GM13977 (cell line): ENCODE measurements around the gene DNAJC1.

Experiments used
- DNase-seq: peaks from one replicate; pipeline ENCODE4 v3.0.0; 2012; ENCODE audit warnings: low spot score
- in situ Hi-C: fragments of 300-500 bp; cut with MboI; formaldehyde crosslinking; loops from one replicate; pipeline ENCODE4 v1.12.0; 2022; ENCODE audit warnings: low sequenced_read_pairs, low pct_unique_long_range_greater_than_20kb, mixed read lengths, inconsistent platforms; ENCODE audit not compliant: unreplicated experiment
- TF ChIP-seq, protein P1 (sequence below): IDR thresholded peaks from 2 replicates; pipeline ENCODE4 v1.5.1; 2012; ENCODE audit warnings: mild to moderate bottlenecking, control low read depth; ENCODE audit not compliant: insufficient read depth; ENCODE audit errors: extremely low read depth, missing control alignments

Gene DNAJC1, protein sequence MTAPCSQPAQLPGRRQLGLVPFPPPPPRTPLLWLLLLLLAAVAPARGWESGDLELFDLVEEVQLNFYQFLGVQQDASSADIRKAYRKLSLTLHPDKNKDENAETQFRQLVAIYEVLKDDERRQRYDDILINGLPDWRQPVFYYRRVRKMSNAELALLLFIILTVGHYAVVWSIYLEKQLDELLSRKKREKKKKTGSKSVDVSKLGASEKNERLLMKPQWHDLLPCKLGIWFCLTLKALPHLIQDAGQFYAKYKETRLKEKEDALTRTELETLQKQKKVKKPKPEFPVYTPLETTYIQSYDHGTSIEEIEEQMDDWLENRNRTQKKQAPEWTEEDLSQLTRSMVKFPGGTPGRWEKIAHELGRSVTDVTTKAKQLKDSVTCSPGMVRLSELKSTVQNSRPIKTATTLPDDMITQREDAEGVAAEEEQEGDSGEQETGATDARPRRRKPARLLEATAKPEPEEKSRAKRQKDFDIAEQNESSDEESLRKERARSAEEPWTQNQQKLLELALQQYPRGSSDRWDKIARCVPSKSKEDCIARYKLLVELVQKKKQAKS

DNA sequence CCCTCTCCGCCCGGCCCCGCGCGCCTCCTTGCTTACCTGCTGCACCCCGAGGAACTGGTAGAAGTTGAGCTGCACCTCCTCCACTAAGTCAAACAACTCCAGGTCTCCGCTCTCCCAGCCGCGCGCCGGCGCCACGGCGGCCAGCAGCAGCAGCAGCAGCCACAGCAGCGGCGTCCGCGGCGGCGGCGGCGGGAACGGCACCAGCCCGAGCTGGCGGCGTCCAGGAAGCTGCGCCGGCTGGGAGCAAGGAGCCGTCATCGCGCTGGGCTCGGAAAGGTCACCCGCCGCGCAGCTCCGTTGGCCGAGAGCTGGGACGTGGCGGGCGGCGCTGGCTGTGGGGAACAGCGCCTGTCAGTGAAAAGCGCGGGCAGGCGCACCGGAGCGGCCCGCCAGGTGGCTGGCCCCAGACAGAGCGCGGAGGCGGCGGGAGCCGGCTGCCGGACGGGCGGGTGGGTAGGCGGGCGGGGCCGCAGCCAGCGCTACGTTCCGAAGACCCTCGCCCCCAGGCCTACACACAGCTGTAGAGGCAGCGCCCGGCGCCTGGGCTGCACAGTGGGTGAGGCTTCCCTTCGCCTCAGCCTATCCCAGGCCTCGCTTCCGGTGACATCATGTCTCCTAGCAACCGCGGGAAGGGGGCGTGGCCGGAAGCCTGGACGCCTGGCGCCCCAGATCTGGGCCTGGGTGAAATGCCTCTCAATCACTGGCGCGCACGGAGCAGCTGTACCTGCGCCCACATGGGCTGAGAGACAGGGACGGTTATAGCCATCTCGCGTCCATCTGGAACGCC lies at the start of gene DNAJC1:
TSS of gene DNAJC1 (minus strand) at position 554 of the 787 bp plus-strand sequence. CDS start at position 258, 296 bp downstream.
- DNase-seq, result peak; percentile 94
- TF ChIP-seq, protein P1, sequence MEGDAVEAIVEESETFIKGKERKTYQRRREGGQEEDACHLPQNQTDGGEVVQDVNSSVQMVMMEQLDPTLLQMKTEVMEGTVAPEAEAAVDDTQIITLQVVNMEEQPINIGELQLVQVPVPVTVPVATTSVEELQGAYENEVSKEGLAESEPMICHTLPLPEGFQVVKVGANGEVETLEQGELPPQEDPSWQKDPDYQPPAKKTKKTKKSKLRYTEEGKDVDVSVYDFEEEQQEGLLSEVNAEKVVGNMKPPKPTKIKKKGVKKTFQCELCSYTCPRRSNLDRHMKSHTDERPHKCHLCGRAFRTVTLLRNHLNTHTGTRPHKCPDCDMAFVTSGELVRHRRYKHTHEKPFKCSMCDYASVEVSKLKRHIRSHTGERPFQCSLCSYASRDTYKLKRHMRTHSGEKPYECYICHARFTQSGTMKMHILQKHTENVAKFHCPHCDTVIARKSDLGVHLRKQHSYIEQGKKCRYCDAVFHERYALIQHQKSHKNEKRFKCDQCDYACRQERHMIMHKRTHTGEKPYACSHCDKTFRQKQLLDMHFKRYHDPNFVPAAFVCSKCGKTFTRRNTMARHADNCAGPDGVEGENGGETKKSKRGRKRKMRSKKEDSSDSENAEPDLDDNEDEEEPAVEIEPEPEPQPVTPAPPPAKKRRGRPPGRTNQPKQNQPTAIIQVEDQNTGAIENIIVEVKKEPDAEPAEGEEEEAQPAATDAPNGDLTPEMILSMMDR, result peak; percentile 0
- in situ Hi-C loops, result loop anchor here (10.0 to 25.0 kb wide), 4 partner anchors 209 to 981 kb away; partner anchors contain the start of genes BMI1 and EBLN1

DNA sequence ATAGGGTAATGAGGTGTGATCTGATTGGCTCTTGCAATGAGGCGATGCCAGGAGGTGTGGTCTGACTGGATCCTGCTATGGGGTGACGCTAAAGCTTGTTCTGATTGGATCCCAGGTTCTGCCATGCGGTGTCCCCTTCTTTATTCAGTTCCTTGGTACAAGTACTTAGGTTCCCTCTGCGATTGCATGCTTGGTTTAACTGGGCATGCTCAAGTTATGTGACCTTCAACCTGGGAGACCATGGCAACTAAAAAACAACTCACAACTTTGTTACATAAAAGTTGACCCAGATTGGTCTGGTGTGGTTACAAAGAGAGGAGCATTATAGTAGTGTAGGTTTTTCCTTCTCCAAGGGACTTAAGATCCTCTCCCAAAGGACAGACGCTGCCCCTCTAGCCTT lies 49.5 kb upstream of the DNAJC1 start:
- TF ChIP-seq, protein P1, result no peak
- DNase-seq, result no peak
- in situ Hi-C loops, result no loop called here

DNA sequence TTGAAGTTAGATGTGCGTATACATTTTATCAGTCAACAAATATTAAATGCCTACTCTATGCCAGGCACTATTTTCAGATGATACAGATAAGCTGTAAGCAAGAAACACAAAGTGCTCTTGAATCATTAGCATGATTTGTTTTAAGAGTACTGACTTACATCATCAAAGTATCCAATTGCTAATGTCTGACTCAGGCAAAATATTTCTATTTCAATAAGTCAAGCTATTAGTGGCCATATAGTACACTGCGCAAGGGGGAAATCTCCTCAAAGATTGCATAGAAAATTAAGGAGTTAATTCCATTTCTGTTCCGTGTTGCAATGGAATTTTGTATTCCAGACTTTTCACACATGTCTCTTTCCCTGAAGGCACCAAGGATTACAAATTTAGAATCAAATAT lies 46.1 kb upstream of the DNAJC1 start:
- TF ChIP-seq, protein P1, result no peak
- DNase-seq, result no peak

DNA sequence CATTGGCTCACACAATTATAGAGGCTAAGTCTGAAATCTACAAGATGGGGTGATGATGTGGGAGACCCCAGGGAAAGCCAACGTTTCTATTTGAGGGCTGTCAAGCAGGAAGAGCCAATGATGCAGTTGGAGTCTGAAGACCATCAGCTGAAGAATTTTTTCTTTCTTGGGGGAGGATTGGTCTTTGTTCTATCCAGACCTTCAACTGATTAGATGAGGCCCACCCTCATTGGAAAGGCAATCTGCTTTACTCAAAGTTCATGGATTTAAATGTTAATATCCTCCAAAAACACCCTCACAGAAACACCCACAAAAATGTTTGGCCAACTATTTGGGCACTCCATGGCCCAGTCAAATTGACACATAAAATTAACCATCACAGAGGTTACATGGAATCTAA lies 44.3 kb upstream of the DNAJC1 start:
- no peak for DNase-seq
- in situ Hi-C loops, result no loop called here
- TF ChIP-seq, protein P1, result no peak

More for the DNA sequence above, 46.1 kb upstream of the DNAJC1 start:
- in situ Hi-C loops, result no loop called here

DNA sequence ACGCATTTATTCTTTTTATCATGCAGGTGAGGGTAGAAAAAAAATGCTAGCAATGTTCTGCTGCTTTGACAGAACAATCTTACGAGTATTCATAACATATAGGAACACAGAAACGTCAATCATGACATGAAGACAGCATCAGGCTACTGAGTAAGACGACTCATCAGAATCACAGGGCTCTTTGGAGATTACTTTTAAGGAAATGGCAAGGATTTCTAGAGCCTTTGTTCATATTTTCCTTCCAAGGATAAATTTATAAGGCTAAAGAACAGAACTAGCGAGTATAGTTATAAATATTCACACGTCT lies 39.8 kb upstream of the DNAJC1 start:
- in situ Hi-C loops, result no loop called here
- TF ChIP-seq, protein P1, result no peak
- DNase-seq, result no peak

DNA sequence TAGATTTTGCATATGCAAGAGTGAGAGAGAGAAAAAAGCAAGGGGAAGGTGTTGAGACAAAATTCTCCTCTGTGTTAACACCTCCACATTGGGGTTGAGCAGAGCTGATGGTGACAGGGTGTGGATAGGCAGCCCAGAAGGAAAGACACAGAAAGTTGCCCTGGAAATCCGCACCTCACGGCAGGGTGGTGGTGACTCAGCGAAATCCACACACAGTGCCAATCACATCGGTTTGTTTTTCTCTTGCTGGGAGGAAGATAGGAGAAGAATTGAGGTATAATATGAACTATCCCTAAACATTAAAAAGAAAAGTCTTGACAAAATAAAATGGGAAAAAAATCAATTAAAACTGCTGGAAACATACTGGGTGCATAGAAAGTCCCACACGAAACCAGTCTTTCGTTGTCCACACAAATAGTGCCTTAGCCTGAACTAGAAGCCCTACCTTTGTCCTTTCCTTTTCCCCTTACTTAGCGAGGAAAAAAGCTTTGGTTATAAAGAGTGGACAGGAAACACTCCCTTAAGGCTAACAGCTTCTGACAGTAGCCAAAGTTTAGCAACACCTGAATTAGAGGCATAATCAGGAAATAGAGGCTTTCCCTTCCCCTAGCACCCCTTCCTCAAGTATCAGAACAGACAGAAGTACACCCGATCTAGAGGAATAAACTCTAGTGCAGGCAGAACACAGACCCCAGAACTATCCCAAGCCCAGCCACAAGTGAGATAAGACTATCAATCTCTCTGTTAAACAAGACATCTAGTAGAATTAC lies 39.2 kb upstream of the DNAJC1 start:
- in situ Hi-C loops, result no loop called here
- no peak for DNase-seq
- TF ChIP-seq, protein P1, result no peak
